Measurements from ENCODE around the gene HSPA13. TPM values are rescaled to one million over a fixed set of nuclear protein-coding genes. Genes with fewer than 3 reads are reported as not detected.
"Not testable (repeated sequence)": the region's sequence is repeated elsewhere in the genome, so short reads cannot be mapped to it uniquely, and the experiment has no call there.

HSPA13 gene
- total RNA-seq, 2 experiments from 2014 or later = 29.5 to 50.2 TPM

GRCh38 chr21:14382486-14382834 is 486 bp downstream of the HSPA13 start:
- no peak for ATAC-seq
- Mint-ChIP-seq H3K36me3 (ENCODE audit: low read depth) (peaks cover 23% of the 10 kb centered on the region), H3K27me3 (no peaks in the 10 kb centered on the region), H3K9me3 (ENCODE audit: low read depth) (no peaks in the 10 kb centered on the region), H3K27ac (peak overlapping the region; percentile 98), H3K4me3 (peak overlapping the region; percentile 90), H3K4me1 (peaks cover 29% of the 10 kb centered on the region)
- intact Hi-C loops (cut with DNase I, micrococcal nuclease) = loop anchor here (2.0 to 10.0 kb wide), 10 partner anchors 102 to 1815 kb away; partner anchors contain the start of genes SAMSN1 (in 2 of the 2) and NRIP1 (in 1 of the 2)
- CTCF ChIA-PET = interaction anchor here (1.3 to 1.8 kb wide), 4 partner anchors 11 to 360 kb away, joined by 3 to 6 read pairs (median 4); no protein-coding TSS in a partner anchor
- DNase-seq = peak; percentile 69
- POLR2A ChIA-PET = interaction anchor here (0.8 to 1.5 kb wide), 2 partner anchors 100 to 381 kb away, joined by 3 to 9 read pairs; no protein-coding TSS in a partner anchor

GRCh38 chr21:14376854-14377253 is 6.1 kb downstream of the HSPA13 start:
- CTCF ChIA-PET = interaction anchor here (1.3 kb wide), 1 partner anchor 24 kb away, joined by 4 read pairs; no protein-coding TSS in a partner anchor
- Mint-ChIP-seq H3K4me1 (peaks cover 19% of the 10 kb centered on the region), H3K27me3 (no peaks in the 10 kb centered on the region), H3K36me3 (ENCODE audit: low read depth) (peaks cover 48% of the 10 kb centered on the region), H3K4me3 (no peak overlapping the region), H3K9me3 (ENCODE audit: low read depth) (no peaks in the 10 kb centered on the region), H3K27ac (no peak overlapping the region)
- POLR2A ChIA-PET = no interaction called here
- intact Hi-C loops (cut with DNase I, micrococcal nuclease) = no loop called here
- DNase-seq (no peak), ATAC-seq (no peak)

- ATAC-seq = no peak
- Mint-ChIP-seq H3K27me3 (peaks cover 3% of the 10 kb centered on the region), H3K9me3 (ENCODE audit: low read depth) (no peaks in the 10 kb centered on the region), H3K27ac (no peak overlapping the region), H3K36me3 (ENCODE audit: low read depth) (peaks cover 3% of the 10 kb centered on the region), H3K4me3 (no peak overlapping the region), H3K4me1 (no peaks in the 10 kb centered on the region)
- ChIA-PET POLR2A (no interaction called here), CTCF (interaction anchor here (0.7 kb wide), 1 partner anchor 408 kb away, joined by 4 read pairs; no protein-coding TSS in a partner anchor)
- DNase-seq = no peak
- intact Hi-C loops (cut with DNase I, micrococcal nuclease) = no loop called here
Observed at GRCh38 chr21:14366998-14367397, 15.9 kb downstream of the HSPA13 start.

GRCh38 chr21:14361958-14362357 is 21.0 kb downstream of the HSPA13 start:
- CTCF ChIA-PET = interaction anchor here (0.8 kb wide), 1 partner anchor 37 kb away, joined by 3 read pairs; no protein-coding TSS in a partner anchor
- H3K27me3 Mint-ChIP-seq = peaks cover 15% of the 10 kb centered on the region
- no peaks in the 10 kb centered on the region for H3K36me3 Mint-ChIP-seq (ENCODE audit: low read depth)
- no peak overlapping the region for H3K27ac Mint-ChIP-seq
- intact Hi-C loops (cut with DNase I, micrococcal nuclease) = no loop called here
- POLR2A ChIA-PET = no interaction called here
- H3K4me1 Mint-ChIP-seq = no peaks in the 10 kb centered on the region
- no peaks in the 10 kb centered on the region for H3K9me3 Mint-ChIP-seq (ENCODE audit: low read depth)
- no peak overlapping the region for H3K4me3 Mint-ChIP-seq
- no peak for ATAC-seq
- DNase-seq = no peak

- DNase-seq = no peak
- ChIA-PET POLR2A (no interaction called here), CTCF (interaction anchor here (0.7 kb wide), 1 partner anchor 89 kb away, joined by 3 read pairs; no protein-coding TSS in a partner anchor)
- Mint-ChIP-seq H3K4me3 (no peak overlapping the region), H3K4me1 (no peaks in the 10 kb centered on the region), H3K36me3 (ENCODE audit: low read depth) (no peaks in the 10 kb centered on the region), H3K27ac (no peak overlapping the region), H3K9me3 (ENCODE audit: low read depth) (no peaks in the 10 kb centered on the region), H3K27me3 (peaks cover 21% of the 10 kb centered on the region)
- no peak for ATAC-seq
- intact Hi-C loops (cut with DNase I, micrococcal nuclease) = no loop called here
Observed at GRCh38 chr21:14358775-14359174, 24.2 kb downstream of the HSPA13 start.

- H3K27me3 Mint-ChIP-seq = peaks cover 20% of the 10 kb centered on the region
- ATAC-seq (no peak), DNase-seq (no peak)
- intact Hi-C loops (cut with DNase I, micrococcal nuclease) = no loop called here
- no peaks in the 10 kb centered on the region for H3K4me1 Mint-ChIP-seq
- no peak overlapping the region for H3K4me3 Mint-ChIP-seq
- no peak overlapping the region for H3K27ac Mint-ChIP-seq
- ChIA-PET CTCF (interaction anchor here (1.0 kb wide), 1 partner anchor 8 kb away, joined by 3 read pairs; no protein-coding TSS in a partner anchor), POLR2A (no interaction called here)
- H3K9me3 Mint-ChIP-seq (ENCODE audit: low read depth) = no peaks in the 10 kb centered on the region
- H3K36me3 Mint-ChIP-seq (ENCODE audit: low read depth) = no peaks in the 10 kb centered on the region
Observed at GRCh38 chr21:14356746-14357145, 26.2 kb downstream of the HSPA13 start.

- intact Hi-C loops (cut with DNase I, micrococcal nuclease) = no loop called here
- ChIA-PET POLR2A (no interaction called here), CTCF (interaction anchor here (0.6 kb wide), 1 partner anchor 1579 kb away, joined by 5 read pairs; no protein-coding TSS in a partner anchor)
Observed at GRCh38 chr21:14354515-14354914, 28.4 kb downstream of the HSPA13 start.

GRCh38 chr21:14353726-14354125 is 29.2 kb downstream of the HSPA13 start:
- POLR2A ChIA-PET = no interaction called here
- CTCF ChIA-PET = no interaction called here
- ATAC-seq (no peak), DNase-seq (no peak)
- Mint-ChIP-seq H3K9me3 (ENCODE audit: low read depth) (no peaks in the 10 kb centered on the region), H3K36me3 (ENCODE audit: low read depth) (no peaks in the 10 kb centered on the region), H3K4me3 (no peak overlapping the region), H3K27me3 (peaks cover 11% of the 10 kb centered on the region), H3K27ac (no peak overlapping the region), H3K4me1 (no peaks in the 10 kb centered on the region)
- intact Hi-C loops (cut with DNase I, micrococcal nuclease) = no loop called here

More at GRCh38 chr21:14354515-14354914, 28.4 kb downstream of the HSPA13 start:
- Mint-ChIP-seq H3K27me3 (peaks cover 15% of the 10 kb centered on the region), H3K4me1 (no peaks in the 10 kb centered on the region), H3K4me3 (no peak overlapping the region), H3K9me3 (ENCODE audit: low read depth) (no peaks in the 10 kb centered on the region), H3K36me3 (ENCODE audit: low read depth) (no peaks in the 10 kb centered on the region), H3K27ac (no peak overlapping the region)
- no peak for ATAC-seq
- DNase-seq = no peak

GRCh38 chr21:14353231-14353630 is 29.7 kb downstream of the HSPA13 start:
- no peaks in the 10 kb centered on the region for H3K9me3 Mint-ChIP-seq (ENCODE audit: low read depth)
- intact Hi-C loops (cut with DNase I, micrococcal nuclease) = no loop called here
- no peak overlapping the region for H3K27ac Mint-ChIP-seq
- H3K4me1 Mint-ChIP-seq = no peaks in the 10 kb centered on the region
- DNase-seq (no peak), ATAC-seq (no peak)
- CTCF ChIA-PET = no interaction called here
- H3K36me3 Mint-ChIP-seq (ENCODE audit: low read depth) = no peaks in the 10 kb centered on the region
- peaks cover 11% of the 10 kb centered on the region for H3K27me3 Mint-ChIP-seq
- POLR2A ChIA-PET = no interaction called here
- H3K4me3 Mint-ChIP-seq = no peak overlapping the region

GRCh38 chr21:14327346-14327745 is 55.6 kb downstream of the HSPA13 start:
- H3K27me3 Mint-ChIP-seq = peaks cover 16% of the 10 kb centered on the region
- CTCF ChIA-PET; H3K27ac Mint-ChIP-seq; DNase-seq; intact Hi-C loops (cut with DNase I, micrococcal nuclease); ATAC-seq; H3K36me3 Mint-ChIP-seq (ENCODE audit: low read depth); H3K4me1 Mint-ChIP-seq; POLR2A ChIA-PET; H3K4me3 Mint-ChIP-seq; H3K9me3 Mint-ChIP-seq (ENCODE audit: low read depth): not testable (repeated sequence)

- CTCF ChIA-PET = no interaction called here
- POLR2A ChIA-PET = no interaction called here
- peaks cover 14% of the 10 kb centered on the region for H3K27me3 Mint-ChIP-seq
- DNase-seq (no peak), ATAC-seq (no peak)
- H3K27ac Mint-ChIP-seq = no peak overlapping the region
- intact Hi-C loops (cut with DNase I, micrococcal nuclease) = no loop called here
- peaks cover 4% of the 10 kb centered on the region for H3K9me3 Mint-ChIP-seq (ENCODE audit: low read depth)
- H3K36me3 Mint-ChIP-seq (ENCODE audit: low read depth) = no peaks in the 10 kb centered on the region
- no peak overlapping the region for H3K4me3 Mint-ChIP-seq
- no peaks in the 10 kb centered on the region for H3K4me1 Mint-ChIP-seq
Observed at GRCh38 chr21:14325595-14325994, 57.4 kb downstream of the HSPA13 start.
